KMS-11 (cell line): ENCODE results near the gene EXOC1.
A peak's percentile ranks its signal among the peaks of the same experiment; 100 is the strongest.

ENCODE experiments used
- H2AFZ ChIP-seq: fragments of 200-600 bp; sonication (generic); 2 replicates; pipeline ENCODE4 v1.6.1; 2016; ENCODE audit warnings: antibody characterized with exemption, mixed run types, low read depth
- H3K27ac ChIP-seq: fragments of 200-600 bp; sonication (generic); 2 replicates; pipeline ENCODE4 v1.6.1; 2016; ENCODE audit warnings: mild to moderate bottlenecking, mixed run types
- H3K27me3 ChIP-seq: fragments of 200-600 bp; sonication (generic); 2 replicates; pipeline ENCODE4 v1.6.1; 2017; ENCODE audit warnings: mild to moderate bottlenecking, low read depth, mixed run types, moderate library complexity; ENCODE audit not compliant: insufficient read depth
- H3K36me3 ChIP-seq: fragments of 200-600 bp; sonication (generic); 2 replicates; pipeline ENCODE4 v1.6.1; 2017; ENCODE audit warnings: mild to moderate bottlenecking, mixed run types; ENCODE audit not compliant: insufficient read depth
- H3K4me1 ChIP-seq: fragments of 200-600 bp; sonication (generic); 2 replicates; pipeline ENCODE4 v1.6.1; 2016; ENCODE audit warnings: mild to moderate bottlenecking, low read depth, mixed run types; ENCODE audit not compliant: poor library complexity, severe bottlenecking
- H3K4me2 ChIP-seq: fragments of 200-600 bp; sonication (generic); 2 replicates; pipeline ENCODE4 v1.7.0; 2016; ENCODE audit warnings: mild to moderate bottlenecking, mixed run types
- H3K4me3 ChIP-seq: fragments of 200-600 bp; sonication (generic); IDR thresholded peaks from 2 replicates; pipeline ENCODE4 v1.6.1; 2017; ENCODE audit warnings: low read depth, low read length, mixed read lengths; ENCODE audit not compliant: insufficient read depth
- H3K79me2 ChIP-seq: fragments of 200-600 bp; sonication (generic); 2 replicates; pipeline ENCODE4 v1.6.1; 2016; ENCODE audit warnings: low read depth, mixed run types; ENCODE audit not compliant: insufficient read depth
- H3K9ac ChIP-seq: fragments of 200-600 bp; sonication (generic); 2 replicates; pipeline ENCODE4 v1.6.1; 2016; ENCODE audit warnings: mild to moderate bottlenecking, mixed run types
- H4K20me1 ChIP-seq: fragments of 200-600 bp; sonication (generic); 2 replicates; pipeline ENCODE4 v1.6.1; 2016; ENCODE audit warnings: mild to moderate bottlenecking, mixed run types; ENCODE audit not compliant: insufficient read depth
- CTCF ChIP-seq: fragments of 200-600 bp; sonication (generic); conservative IDR thresholded peaks from 2 replicates; pipeline ENCODE4 v1.6.1; 2017; ENCODE audit warnings: low read depth, mild to moderate bottlenecking, antibody characterized with exemption, low read length, moderate library complexity, mixed read lengths

The EXOC1 gene

GRCh38 chr4:55851885-55852284 lies 1.6 kb upstream of the EXOC1 start:
- Histone ChIP-seq H2AFZ (no peak overlapping the region), H3K27ac (no peak overlapping the region), H3K27me3 (no peaks in the 10 kb centered on the region)

GRCh38 chr4:55854129-55854528 lies 681 bp downstream of the EXOC1 start:
- Histone ChIP-seq H3K4me1 (peaks cover 12% of the 10 kb centered on the region), H3K27me3 (no peaks in the 10 kb centered on the region), H3K4me3 (peak overlapping the region; percentile 94), H3K79me2 (peaks cover 23% of the 10 kb centered on the region), H3K4me2 (peak overlapping the region; percentile 88), H3K36me3 (no peaks in the 10 kb centered on the region), H2AFZ (peak overlapping the region; percentile 84; the same call in 1 of the 2 replicates), H3K9ac (peak overlapping the region; percentile 71; the same call in 1 of the 2 replicates), H3K27ac (no peak overlapping the region), H4K20me1 (no peaks in the 10 kb centered on the region; the same call in 1 of the 2 replicates)
- TF ChIP-seq CTCF, result no peak

More at GRCh38 chr4:55851885-55852284, 1.6 kb upstream of the EXOC1 start:
- no peak for TF ChIP-seq CTCF
- H3K4me3 ChIP-seq, result no peak overlapping the region
- peaks cover 12% of the 10 kb centered on the region for H3K4me1 ChIP-seq
- peaks cover 23% of the 10 kb centered on the region for H3K79me2 ChIP-seq
- no peak overlapping the region for H3K4me2 ChIP-seq
- no peaks in the 10 kb centered on the region for H3K36me3 ChIP-seq
- no peaks in the 10 kb centered on the region; the same call in 1 of the 2 replicates for H4K20me1 ChIP-seq
- H3K9ac ChIP-seq, result no peak overlapping the region

- no peak overlapping the region for H3K4me3 ChIP-seq
- H4K20me1 ChIP-seq, result no peaks in the 10 kb centered on the region; the same call in 1 of the 2 replicates
- no peak overlapping the region for H3K4me2 ChIP-seq
- no peak overlapping the region for H3K27ac ChIP-seq
- H3K36me3 ChIP-seq, result no peaks in the 10 kb centered on the region; the same call in 1 of the 2 replicates
- H3K4me1 ChIP-seq, result peaks cover 12% of the 10 kb centered on the region
- no peak for TF ChIP-seq CTCF
- no peak overlapping the region for H3K9ac ChIP-seq
- H3K79me2 ChIP-seq, result peaks cover 23% of the 10 kb centered on the region
- no peaks in the 10 kb centered on the region for H3K27me3 ChIP-seq
- no peak overlapping the region for H2AFZ ChIP-seq
Observed at GRCh38 chr4:55857586-55857985, 4.1 kb downstream of the EXOC1 start.

GRCh38 chr4:55859711-55860110 lies 6.3 kb downstream of the EXOC1 start:
- Histone ChIP-seq H3K4me1 (peaks cover 7% of the 10 kb centered on the region), H3K36me3 (no peaks in the 10 kb centered on the region; the same call in 1 of the 2 replicates), H4K20me1 (no peaks in the 10 kb centered on the region; the same call in 1 of the 2 replicates), H3K4me2 (no peak overlapping the region), H3K27me3 (no peaks in the 10 kb centered on the region), H3K4me3 (no peak overlapping the region), H3K79me2 (peaks cover 13% of the 10 kb centered on the region), H3K27ac (no peak overlapping the region), H3K9ac (no peak overlapping the region), H2AFZ (no peak overlapping the region)
- no peak for TF ChIP-seq CTCF
